Posterior cingulate gyrus (tissue), 11 donors: ENCODE data around the gene SPNS3.

ENCODE experiments used
- DNase-seq, 10 donors: peaks; one replicate each; pipeline versions ENCODE4 v3.0.0 to v3.0.0-alpha.2; 2020 to 2021; ENCODE audit warnings: mixed read lengths in 3 of 10
- intact Hi-C: fragments of 100-400 bp; cut with DNase I; formaldehyde crosslinking; loops from one replicate; pipeline ENCODE4 v1.15.1; 2023

SPNS3 gene

GRCh38 chr17:4536742-4537411 is 103.1 kb downstream of the SPNS3 start:
- intact Hi-C loops = no loop called here

More at GRCh38 chr17:4536742-4537411, 103.1 kb downstream of the SPNS3 start:
- peak in 1 of 10 donors; percentile 37 for DNase-seq
